H1 (cell line): ENCODE results near the gene MMD. TPM values are rescaled to one million over a fixed set of nuclear protein-coding genes. Genes with fewer than 3 reads are reported as not detected.

ENCODE experiments used
- ASH2L ChIP-seq: fragments of 200-600, 300-600 bp; sonication (generic); IDR thresholded peaks from one replicate; pipeline ENCODE4 v1.7.1; 2017; ENCODE audit warnings: low read length
- CTCF ChIP-seq, 3 experiments: IDR thresholded peaks; 1 replicate in 2 of 3; 2 replicates in 1 of 3; pipeline versions ENCODE4 v1.5.1 to v1.6.1; 2011; ENCODE audit warnings: low read length in 3 of 3, mild to moderate bottlenecking in 3 of 3, inconsistent platforms in 2 of 3, low read depth in 1 of 3, moderate library complexity in 1 of 3; ENCODE audit not compliant: insufficient read depth in 1 of 3; ENCODE audit errors: control extremely low read depth in 1 of 3
- RFX5 ChIP-seq: IDR thresholded peaks from 2 replicates; pipeline ENCODE4 v1.6.1; 2011; ENCODE audit warnings: low read depth, low read length, improper control_type of control experiment, borderline replicate concordance
- TEAD4 ChIP-seq: IDR thresholded peaks from 2 replicates; pipeline ENCODE4 v1.6.1; 2012; ENCODE audit warnings: low read depth, low read length, inconsistent platforms, mixed read lengths
- polyA plus RNA-seq, 7 experiments: library from polyadenylated mRNA; depleted of rRNA in 3 of 7; stranded (reverse) in 5 of 7; unstranded in 2 of 7; fragments of >200 nt in 5 of 7; fragments of 200-250 nt in 2 of 7; gene quantifications; 1 replicate in 5 of 7; 2 replicates in 1 of 7; 4 replicates in 1 of 7; pipeline versions ENCODE4 v1.2.1 to v1.2.3, GENCODE V29; 2011 to 2013; ENCODE audit warnings: missing spikeins in 2 of 7, mixed read lengths in 2 of 7
- total RNA-seq: library from RNA; stranded (reverse); fragmentation: NEBNext Ultra II Directional; extraction: Animal tissue kit (Norgen Biotek cat#: 25700); gene quantifications from 2 replicates; pipeline ENCODE4 v1.2.1, GENCODE V29; 2021

MMD gene
- total and polyA plus RNA-seq, 2 of the 8 experiments (the other 6 are each of a cell fraction or from before 2014, with no cell fraction given): 28.2 to 37.8 TPM

DNA sequence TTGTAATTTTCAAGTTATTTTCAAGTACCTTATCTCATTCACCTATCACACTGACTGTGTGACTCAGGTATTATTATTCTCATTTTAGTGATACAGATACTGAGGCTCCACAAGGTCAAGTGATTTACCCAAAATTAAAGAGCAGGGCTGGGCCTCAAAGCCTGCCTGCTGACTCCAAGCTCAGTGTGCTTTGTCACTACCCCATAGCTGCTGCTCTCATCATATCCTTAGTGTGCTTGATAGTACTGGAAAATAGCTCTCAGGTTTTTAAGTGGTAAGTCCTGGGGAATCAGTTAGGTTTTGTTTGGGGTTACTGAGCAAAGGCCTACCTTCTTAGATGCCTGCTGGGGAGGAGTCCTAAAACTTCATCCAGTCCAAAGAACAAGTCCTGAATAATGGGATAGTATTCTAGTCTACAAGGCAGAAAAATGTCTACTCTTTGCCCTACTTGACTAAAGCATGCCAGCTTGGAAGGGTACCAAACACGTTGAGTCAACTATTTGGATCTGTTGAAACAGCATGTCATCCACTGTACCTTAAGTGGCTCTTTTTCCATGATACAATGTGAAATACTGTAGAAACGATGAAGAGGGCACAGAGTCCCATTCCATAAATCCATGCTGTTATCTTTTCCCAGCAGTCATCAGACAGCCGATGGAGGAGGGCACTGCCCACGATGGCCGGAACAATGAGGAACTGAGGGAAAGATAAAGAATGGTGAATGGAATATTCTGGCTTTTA, 10.7 kb downstream of the MMD start (continued):
- no peak for TF ChIP-seq CTCF (IDR thresholded peaks at IDR 0.05; ENCODE audit: control extremely low read depth in 1 of 3, insufficient read depth in 1 of 3, low read depth in 1 of 3, low read length in 3 of 3)
- no peak for TF ChIP-seq ASH2L
- no peak for TF ChIP-seq TEAD4
- no peak for TF ChIP-seq RFX5
